ENCODE results near the gene GREM1.

- no peak for TF ChIP-seq TAF1 (IDR thresholded peaks at IDR 0.05; ENCODE audit: borderline replicate concordance, insufficient read depth, low read length)
- TF ChIP-seq REST (IDR thresholded peaks at IDR 0.05; ENCODE audit: insufficient read depth in 1 of 2, low read depth in 2 of 2, low read length in 2 of 2): no peak
Observed at GRCh38 chr15:32694222-32694983, 23.4 kb upstream of the GREM1 start.
